Measurements from ENCODE around the gene C1orf167.

C1orf167 gene

DNA sequence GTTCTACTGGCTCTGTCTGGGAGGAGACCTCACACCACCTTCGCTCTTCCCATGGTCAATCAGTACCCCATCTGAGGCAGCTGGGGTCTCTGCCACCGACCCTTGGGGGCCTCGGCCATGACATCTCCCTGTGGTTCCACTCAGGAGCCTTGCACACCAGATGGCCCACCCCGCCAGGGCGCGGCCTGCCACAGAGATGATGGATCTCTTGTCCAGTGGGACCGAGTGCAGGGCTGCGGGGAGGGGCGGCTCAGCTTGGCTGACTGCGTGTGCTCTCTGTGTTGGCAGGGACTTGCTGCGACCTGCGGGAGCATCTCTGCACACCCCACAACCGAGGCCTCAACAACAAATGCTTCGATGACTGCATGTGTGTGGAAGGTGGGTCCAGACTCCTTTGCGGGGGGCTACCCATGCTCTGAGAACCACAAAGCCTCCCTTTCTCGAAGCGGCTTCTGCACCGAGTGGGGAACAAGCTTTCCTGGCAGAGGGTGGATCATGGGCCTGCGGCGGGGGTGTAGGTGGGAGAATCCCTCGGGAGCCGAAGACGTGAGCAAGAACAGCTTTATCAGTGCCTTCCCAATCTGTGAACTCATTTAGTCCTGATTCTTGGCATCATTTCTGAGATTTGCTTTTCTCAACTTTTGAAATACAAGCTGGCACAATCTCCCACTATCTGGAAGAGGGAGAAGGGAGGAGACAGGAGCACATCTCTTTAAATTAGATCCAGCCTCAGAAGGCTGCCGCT is 47.0 kb upstream of the C1orf167 start:
- TF ChIP-seq ZNF565 (CRISPR knock-in tag; conservative IDR thresholded peaks at IDR 0.05; ENCODE audit: low read depth) (no peak), ZFP3 (CRISPR knock-in tag; IDR thresholded peaks at IDR 0.05) (no peak), ZNF8 (CRISPR knock-in tag; IDR thresholded peaks at IDR 0.05) (no peak), CREB5 (CRISPR knock-in tag; IDR thresholded peaks at IDR 0.05; ENCODE audit: low read depth) (no peak), ZNF70 (CRISPR knock-in tag; IDR thresholded peaks at IDR 0.05) (no peak), TOX (CRISPR knock-in tag; IDR thresholded peaks at IDR 0.05; ENCODE audit: borderline replicate concordance) (no peak), RARB (CRISPR knock-in tag; IDR thresholded peaks at IDR 0.05) (no peak), ESRRG (CRISPR knock-in tag; IDR thresholded peaks at IDR 0.05) (no peak), TCF4 (CRISPR knock-in tag; IDR thresholded peaks at IDR 0.05; ENCODE audit: borderline replicate concordance) (no peak), CSDC2 (CRISPR knock-in tag; IDR thresholded peaks at IDR 0.05) (no peak)
- TF ChIP-seq, protein P1, sequence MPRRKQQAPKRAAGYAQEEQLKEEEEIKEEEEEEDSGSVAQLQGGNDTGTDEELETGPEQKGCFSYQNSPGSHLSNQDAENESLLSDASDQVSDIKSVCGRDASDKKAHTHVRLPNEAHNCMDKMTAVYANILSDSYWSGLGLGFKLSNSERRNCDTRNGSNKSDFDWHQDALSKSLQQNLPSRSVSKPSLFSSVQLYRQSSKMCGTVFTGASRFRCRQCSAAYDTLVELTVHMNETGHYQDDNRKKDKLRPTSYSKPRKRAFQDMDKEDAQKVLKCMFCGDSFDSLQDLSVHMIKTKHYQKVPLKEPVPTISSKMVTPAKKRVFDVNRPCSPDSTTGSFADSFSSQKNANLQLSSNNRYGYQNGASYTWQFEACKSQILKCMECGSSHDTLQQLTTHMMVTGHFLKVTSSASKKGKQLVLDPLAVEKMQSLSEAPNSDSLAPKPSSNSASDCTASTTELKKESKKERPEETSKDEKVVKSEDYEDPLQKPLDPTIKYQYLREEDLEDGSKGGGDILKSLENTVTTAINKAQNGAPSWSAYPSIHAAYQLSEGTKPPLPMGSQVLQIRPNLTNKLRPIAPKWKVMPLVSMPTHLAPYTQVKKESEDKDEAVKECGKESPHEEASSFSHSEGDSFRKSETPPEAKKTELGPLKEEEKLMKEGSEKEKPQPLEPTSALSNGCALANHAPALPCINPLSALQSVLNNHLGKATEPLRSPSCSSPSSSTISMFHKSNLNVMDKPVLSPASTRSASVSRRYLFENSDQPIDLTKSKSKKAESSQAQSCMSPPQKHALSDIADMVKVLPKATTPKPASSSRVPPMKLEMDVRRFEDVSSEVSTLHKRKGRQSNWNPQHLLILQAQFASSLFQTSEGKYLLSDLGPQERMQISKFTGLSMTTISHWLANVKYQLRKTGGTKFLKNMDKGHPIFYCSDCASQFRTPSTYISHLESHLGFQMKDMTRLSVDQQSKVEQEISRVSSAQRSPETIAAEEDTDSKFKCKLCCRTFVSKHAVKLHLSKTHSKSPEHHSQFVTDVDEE (CRISPR knock-in tag; IDR thresholded peaks at IDR 0.05) = no peak
- TF ChIP-seq, protein P2, sequence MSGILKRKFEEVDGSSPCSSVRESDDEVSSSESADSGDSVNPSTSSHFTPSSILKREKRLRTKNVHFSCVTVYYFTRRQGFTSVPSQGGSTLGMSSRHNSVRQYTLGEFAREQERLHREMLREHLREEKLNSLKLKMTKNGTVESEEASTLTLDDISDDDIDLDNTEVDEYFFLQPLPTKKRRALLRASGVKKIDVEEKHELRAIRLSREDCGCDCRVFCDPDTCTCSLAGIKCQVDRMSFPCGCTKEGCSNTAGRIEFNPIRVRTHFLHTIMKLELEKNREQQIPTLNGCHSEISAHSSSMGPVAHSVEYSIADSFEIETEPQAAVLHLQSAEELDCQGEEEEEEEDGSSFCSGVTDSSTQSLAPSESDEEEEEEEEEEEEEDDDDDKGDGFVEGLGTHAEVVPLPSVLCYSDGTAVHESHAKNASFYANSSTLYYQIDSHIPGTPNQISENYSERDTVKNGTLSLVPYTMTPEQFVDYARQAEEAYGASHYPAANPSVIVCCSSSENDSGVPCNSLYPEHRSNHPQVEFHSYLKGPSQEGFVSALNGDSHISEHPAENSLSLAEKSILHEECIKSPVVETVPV (CRISPR knock-in tag; IDR thresholded peaks at IDR 0.05) = no peak
- ATAC-seq = no peak

DNA sequence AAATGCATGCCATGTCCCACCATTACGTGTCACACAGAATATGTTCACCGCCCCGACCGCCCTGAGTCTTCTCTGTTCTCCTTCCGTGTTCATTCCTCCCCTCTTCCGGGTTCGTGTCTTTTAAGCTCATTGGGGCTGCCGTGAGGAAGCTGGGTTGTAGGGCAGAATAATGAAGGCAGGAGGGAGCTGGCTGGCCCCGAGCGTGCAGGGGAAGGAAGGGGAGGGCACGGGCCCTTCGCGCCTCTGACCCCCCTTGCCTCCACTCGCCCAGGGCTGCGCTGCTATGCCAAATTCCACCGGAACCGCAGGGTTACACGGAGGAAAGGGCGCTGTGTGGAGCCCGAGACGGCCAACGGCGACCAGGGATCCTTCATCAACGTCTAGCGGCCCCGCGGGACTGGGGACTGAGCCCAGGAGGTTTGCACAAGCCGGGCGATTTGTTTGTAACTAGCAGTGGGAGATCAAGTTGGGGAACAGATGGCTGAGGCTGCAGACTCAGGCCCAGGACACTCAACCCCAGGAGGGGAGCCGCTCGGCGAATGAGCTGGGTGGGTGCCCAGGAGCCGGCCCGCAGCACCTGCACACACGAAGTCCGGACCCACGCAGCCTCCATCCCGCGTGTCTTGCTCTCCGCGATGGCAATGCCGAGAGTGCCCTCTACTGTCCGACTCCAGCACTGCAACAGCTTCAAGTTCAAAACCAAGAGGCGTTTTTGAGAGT is 42.5 kb upstream of the C1orf167 start:
- TF ChIP-seq SNAI2 (CRISPR knock-in tag; IDR thresholded peaks at IDR 0.05) (no peak), GLIS3 (CRISPR knock-in tag; IDR thresholded peaks at IDR 0.05) (no peak)
- TF ChIP-seq, protein P2 (CRISPR knock-in tag; IDR thresholded peaks at IDR 0.05) = no peak
- peak; percentile 83 for ATAC-seq

DNA sequence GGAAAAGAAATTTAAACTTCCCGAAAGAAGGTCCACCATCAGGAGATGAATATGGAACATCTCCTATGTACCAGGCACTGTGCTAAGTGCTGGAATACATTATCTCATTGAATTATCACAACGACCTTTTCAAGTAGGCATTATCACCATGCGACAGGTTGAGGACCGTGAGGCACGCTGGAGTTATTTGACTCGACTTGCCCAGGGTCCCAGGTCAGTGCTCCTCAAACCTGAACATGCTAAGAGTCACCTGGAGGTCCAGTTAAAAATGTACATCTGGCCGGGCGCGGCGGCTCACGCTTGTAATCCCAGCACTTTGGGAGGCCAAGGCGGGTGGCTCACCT is 42.0 kb upstream of the C1orf167 start:
- TF ChIP-seq TOX (CRISPR knock-in tag; IDR thresholded peaks at IDR 0.05; ENCODE audit: borderline replicate concordance) (no peak), ARNTL (CRISPR knock-in tag; IDR thresholded peaks at IDR 0.05; ENCODE audit: borderline replicate concordance, low read depth) (no peak), PATZ1 (CRISPR knock-in tag; IDR thresholded peaks at IDR 0.05; ENCODE audit: borderline replicate concordance) (no peak), BACH2 (CRISPR knock-in tag; IDR thresholded peaks at IDR 0.05; ENCODE audit: borderline replicate concordance) (no peak), ZNF8 (CRISPR knock-in tag; IDR thresholded peaks at IDR 0.05) (no peak), ZFP30 (CRISPR knock-in tag; IDR thresholded peaks at IDR 0.05) (no peak), ZNF70 (CRISPR knock-in tag; IDR thresholded peaks at IDR 0.05) (no peak), ZC3H10 (CRISPR knock-in tag; IDR thresholded peaks at IDR 0.05) (no peak)
- TF ChIP-seq, protein P2 (CRISPR knock-in tag; IDR thresholded peaks at IDR 0.05) = no peak
- TF ChIP-seq, protein P1 (CRISPR knock-in tag; IDR thresholded peaks at IDR 0.05) = no peak
- no peak; the same call in 2 of the 3 replicates for ATAC-seq

Measured in SK-N-SH treated with all-trans-retinoic acid at 6 μM for 48 hours (cell line).